Esophagus squamous epithelium (tissue), 5 donors: ENCODE data around the gene GSAP. TPM values are rescaled to one million over a fixed set of nuclear protein-coding genes. Genes with fewer than 3 reads are reported as not detected.

Experiments
- DNase-seq: peaks from one replicate; lab custom pipeline; 2025; lab: John Stamatoyannopoulos, UW
- H3K27ac ChIP-seq, 4 donors: fragments of 200-600 bp; sonication (generic); one replicate each; pipeline ENCODE4 v1.5.1; 2016 to 2019; ENCODE audit warnings: mild to moderate bottlenecking in 1 of 4
- H3K27me3 ChIP-seq, 4 donors: fragments of 200-600 bp; sonication (generic); 1 replicate in 3 of 4; 2 replicates in 1 of 4; pipeline versions ENCODE4 v1.5.1 to v1.6.0; 2017 to 2021; ENCODE audit warnings: antibody characterized with exemption in 1 of 4
- H3K36me3 ChIP-seq, 3 donors: fragments of 200-600 bp; sonication (generic); one replicate each; pipeline ENCODE4 v1.5.1; 2016 to 2019
- H3K4me1 ChIP-seq, 3 donors: fragments of 200-600 bp; sonication (generic); one replicate each; pipeline ENCODE4 v1.5.1; 2017 to 2019
- H3K4me3 ChIP-seq, 4 donors: fragments of 200-600 bp; sonication (generic); 1 replicate in 3 of 4; 2 replicates in 1 of 4; pipeline ENCODE4 v1.5.1; 2016 to 2019; ENCODE audit warnings: mild to moderate bottlenecking in 2 of 4, moderate library complexity in 1 of 4
- H3K9me3 ChIP-seq, 3 donors: fragments of 200-600 bp; sonication (generic); one replicate each; pipeline ENCODE4 v1.5.1; 2016 to 2019
- CTCF ChIP-seq, 6 experiments: fragments of 450-650 bp in 4 of 6; fragments of 200-600 bp in 2 of 6; sonication (generic) in 2 of 6; IDR thresholded peaks; one replicate each; pipeline ENCODE4 v1.5.1; 2016 to 2019; ENCODE audit warnings: antibody characterized with exemption in 6 of 6, mild to moderate bottlenecking in 4 of 6, moderate library complexity in 4 of 6
- POLR2A ChIP-seq, 4 donors: fragments of 450-650 bp; IDR thresholded peaks; one replicate each; pipeline ENCODE4 v1.6.1; 2017; ENCODE audit warnings: antibody characterized with exemption in 4 of 4, mild to moderate bottlenecking in 4 of 4, moderate library complexity in 3 of 4
- WGBS, 2 donors: methylation state at CpG; one replicate each; pipeline ENCODE4 v1.1.5; 2018; 5-methylcytosine and 5-hydroxymethylcytosine counted together
- intact Hi-C: fragments of 100-400 bp; cut with DNase I; formaldehyde crosslinking; loops from one replicate; pipeline ENCODE4 v1.15.0; 2022
- total RNA-seq, 4 donors: library from RNA; depleted of rRNA; stranded (reverse); fragments of >200 nt; gene quantifications; one replicate each; pipeline ENCODE4 v1.1.0, GENCODE V29; 2016
- donor health status: DM: yes; HTN: yes; CAD: no.

GSAP gene
- total RNA-seq, 4 donors from 2014 or later: 5.7 to 22.5 (median 10.8) TPM

- 48 to 62% methylated on average over 7 of the region's 7 CpGs for WGBS, 2 donors
- H3K4me3 ChIP-seq: no peak overlapping the region
- no peak for DNase-seq
- H3K9me3 ChIP-seq: no peaks in the 10 kb centered on the region
- no peaks in the 10 kb centered on the region for H3K4me1 ChIP-seq
- TF ChIP-seq CTCF (IDR thresholded peaks at IDR 0.05) (no peak), POLR2A (IDR thresholded peaks at IDR 0.05) (no peak)
- H3K27ac ChIP-seq: no peak overlapping the region
- H3K27me3 ChIP-seq: no peaks in the 10 kb centered on the region
- peaks cover 0 to 54% (median 0%) of the 10 kb centered on the region in 3 donors for H3K36me3 ChIP-seq
- intact Hi-C loops: no loop called here
Observed at GRCh38 chr7:77288676-77289320, 127.4 kb downstream of the GSAP start.

GRCh38 chr7:77284616-77285015 lies 131.5 kb downstream of the GSAP start:
- peaks cover 0 to 50% (median 0%) of the 10 kb centered on the region in 3 donors for H3K36me3 ChIP-seq
- H3K4me3 ChIP-seq: no peak overlapping the region
- TF ChIP-seq CTCF (IDR thresholded peaks at IDR 0.05): no peak
- TF ChIP-seq POLR2A (IDR thresholded peaks at IDR 0.05): no peak
- no peaks in the 10 kb centered on the region for H3K9me3 ChIP-seq
- H3K27me3 ChIP-seq: no peaks in the 10 kb centered on the region
- intact Hi-C loops: no loop called here
- 68 to 82% methylated on average over 2 of the region's 2 CpGs for WGBS, 2 donors
- no peak overlapping the region for H3K27ac ChIP-seq
- DNase-seq: no peak
- H3K4me1 ChIP-seq: peaks cover 0 to 12% (median 6%) of the 10 kb centered on the region in 3 donors

GRCh38 chr7:77284005-77284404 lies 132.1 kb downstream of the GSAP start:
- no peak for TF ChIP-seq CTCF (IDR thresholded peaks at IDR 0.05)
- TF ChIP-seq POLR2A (IDR thresholded peaks at IDR 0.05): no peak
- peaks cover 0 to 53% (median 0%) of the 10 kb centered on the region in 3 donors for H3K36me3 ChIP-seq
- H3K4me1 ChIP-seq: peaks cover 0 to 12% (median 6%) of the 10 kb centered on the region in 3 donors
- no peak overlapping the region for H3K4me3 ChIP-seq
- no peaks in the 10 kb centered on the region for H3K27me3 ChIP-seq
- 70 to 79% methylated on average over 2 to 4 of the region's 4 CpGs for WGBS, 2 donors
- no peaks in the 10 kb centered on the region for H3K9me3 ChIP-seq
- no peak overlapping the region for H3K27ac ChIP-seq
- intact Hi-C loops: no loop called here
- DNase-seq: no peak

- Histone ChIP-seq H3K27ac (no peak overlapping the region), H3K27me3 (no peaks in the 10 kb centered on the region), H3K4me1 (peaks cover 0 to 12% (median 6%) of the 10 kb centered on the region in 3 donors), H3K9me3 (no peaks in the 10 kb centered on the region), H3K4me3 (no peak overlapping the region), H3K36me3 (peaks cover 0 to 44% (median 0%) of the 10 kb centered on the region in 3 donors)
- WGBS, 2 donors: 77 to 78% methylated on average over 1 of the region's 1 CpG
- DNase-seq: no peak
- no peak for TF ChIP-seq CTCF (IDR thresholded peaks at IDR 0.05)
- TF ChIP-seq POLR2A (IDR thresholded peaks at IDR 0.05): no peak
- intact Hi-C loops: no loop called here
Observed at GRCh38 chr7:77282897-77283296, 133.3 kb downstream of the GSAP start.

GRCh38 chr7:77281780-77282478 lies 134.2 kb downstream of the GSAP start:
- WGBS, 2 donors: 36 to 38% methylated on average over 3 of the region's 3 CpGs
- intact Hi-C loops: no loop called here
- H3K4me3 ChIP-seq: no peak overlapping the region
- no peaks in the 10 kb centered on the region for H3K9me3 ChIP-seq
- H3K27ac ChIP-seq: no peak overlapping the region
- H3K4me1 ChIP-seq: peaks cover 0 to 12% (median 6%) of the 10 kb centered on the region in 3 donors
- no peak for DNase-seq
- H3K27me3 ChIP-seq: no peaks in the 10 kb centered on the region
- no peak for TF ChIP-seq POLR2A (IDR thresholded peaks at IDR 0.05)
- no peak for TF ChIP-seq CTCF (IDR thresholded peaks at IDR 0.05)
- H3K36me3 ChIP-seq: peaks cover 0 to 37% (median 0%) of the 10 kb centered on the region in 3 donors
